ENCODE measurements around the gene CACNA2D3. TPM values are rescaled to one million over a fixed set of nuclear protein-coding genes. Genes with fewer than 3 reads are reported as not detected.

The CACNA2D3 gene
- total and polyA plus RNA-seq, 12 donors, result 0.51 to 43.5 (median 19.3) TPM

- TF ChIP-seq CTCF (IDR thresholded peaks at IDR 0.05), result no peak
- ATAC-seq, result no peak
- Histone ChIP-seq H3K36me3 (no peaks in the 10 kb centered on the region), H3K27me3 (peaks cover 0 to 3% (median 0%) of the 10 kb centered on the region in 7 donors), H3K4me3 (no peak overlapping the region), H3K27ac (no peak overlapping the region), H3K9me3 (no peaks in the 10 kb centered on the region), H3K4me1 (peaks cover 0 to 31% (median 0%) of the 10 kb centered on the region in 9 donors)
- WGBS, 2 donors, result 85 to 89% methylated on average over 2 of the region's 2 CpGs
- no peak for DNase-seq
- intact Hi-C loops (cut with DNase I), result no loop called here
These were observed 839.8 kb downstream of the CACNA2D3 start for GRCh38 chr3:54962200-54962599.

GRCh38 chr3:54963641-54964040, 841.3 kb downstream of the CACNA2D3 start:
- peak overlapping the region in 1 of 10 donors; percentile 26 for H3K27ac ChIP-seq
- TF ChIP-seq CTCF (IDR thresholded peaks at IDR 0.05), result no peak
- intact Hi-C loops (cut with DNase I), result no loop called here
- 53 to 57% methylated on average over 4 of the region's 4 CpGs for WGBS, 2 donors
- H3K4me3 ChIP-seq, result no peak overlapping the region
- ATAC-seq (peak in 1 of 8 donors; percentile 23), DNase-seq (no peak)
- H3K27me3 ChIP-seq, result peaks cover 0 to 4% (median 0%) of the 10 kb centered on the region in 7 donors
- H3K9me3 ChIP-seq, result no peaks in the 10 kb centered on the region
- H3K4me1 ChIP-seq, result peaks cover 0 to 31% (median 0%) of the 10 kb centered on the region in 9 donors
- H3K36me3 ChIP-seq, result no peaks in the 10 kb centered on the region

- Histone ChIP-seq H3K9me3 (no peaks in the 10 kb centered on the region), H3K4me1 (peaks cover 0 to 31% (median 0%) of the 10 kb centered on the region in 9 donors), H3K27me3 (peaks cover 0 to 4% (median 0%) of the 10 kb centered on the region in 7 donors), H3K27ac (peak overlapping the region in 1 of 10 donors; percentile 26), H3K4me3 (no peak overlapping the region), H3K36me3 (no peaks in the 10 kb centered on the region)
- intact Hi-C loops (cut with DNase I), result no loop called here
- ATAC-seq (no peak), DNase-seq (no peak)
- 72 to 75% methylated on average over 3 of the region's 3 CpGs for WGBS, 2 donors
- no peak for TF ChIP-seq CTCF (IDR thresholded peaks at IDR 0.05)
These were observed 841.7 kb downstream of the CACNA2D3 start for GRCh38 chr3:54964081-54964480.

GRCh38 chr3:54965746-54966145, 843.4 kb downstream of the CACNA2D3 start:
- ATAC-seq (no peak), DNase-seq (no peak)
- Histone ChIP-seq H3K36me3 (no peaks in the 10 kb centered on the region), H3K9me3 (no peaks in the 10 kb centered on the region), H3K4me3 (no peak overlapping the region), H3K27me3 (peaks cover 0 to 4% (median 0%) of the 10 kb centered on the region in 7 donors), H3K4me1 (peaks cover 0 to 34% (median 0%) of the 10 kb centered on the region in 9 donors), H3K27ac (no peak overlapping the region)
- 81 to 89% methylated on average over 6 of the region's 6 CpGs for WGBS, 2 donors
- no peak for TF ChIP-seq CTCF (IDR thresholded peaks at IDR 0.05)
- intact Hi-C loops (cut with DNase I), result no loop called here
